K562 (cell line): ENCODE results near the gene IL36RN.

Source experiments
- ATF3 ChIP-seq, 2 experiments: fragments of 450-650 bp in 1 of 2; sonication (generic) in 1 of 2; formaldehyde crosslinking in 1 of 2; IDR thresholded peaks in 1 of 2; conservative IDR thresholded peaks in 1 of 2; 2 replicates each; pipeline versions ENCODE4 v1.6.1 to v1.8.1; 2016 to 2023; ENCODE audit warnings: mild to moderate bottlenecking in 2 of 2, moderate library complexity in 2 of 2, inconsistent platforms in 1 of 2, missing genetic modification reagents in 1 of 2
- ZNF592 ChIP-seq: fragments of 450-650 bp; IDR thresholded peaks from 2 replicates; pipeline ENCODE4 v1.6.1; 2017; ENCODE audit warnings: antibody characterized with exemption, mild to moderate bottlenecking

- TF ChIP-seq ATF3 (IDR thresholded peaks at IDR 0.05) (no peak), ATF3 (CRISPR knock-in tag; conservative IDR thresholded peaks at IDR 0.05) (no peak), ZNF592 (no peak)
Observed at GRCh38 chr2:113113807-113114206, 54.8 kb downstream of the IL36RN start.
